Pancreas (tissue), 10 donors: ENCODE measurements around the gene SULF2. TPM values are rescaled to one million over a fixed set of nuclear protein-coding genes. Genes with fewer than 3 reads are reported as not detected.

Experiments
- ATAC-seq, 4 donors: fragments of 200-7000 bp; cut with Tn5 transposase; one replicate each; pipeline versions ENCODE4 v1.8.0 to v1.9.1; 2020; ENCODE audit warnings: mild to moderate bottlenecking in 4 of 4, moderate library complexity in 4 of 4
- DNase-seq, 6 donors: peaks; one replicate each; pipeline ENCODE4 v3.0.0-alpha.2; 2020
- FAIRE-seq: peaks from 2 replicates; lab custom pipeline; 2012; peaks lifted over from hg19 to GRCh38; lab: Jason Lieb, UNC
- H3K27ac ChIP-seq, 4 donors: fragments of 200-600 bp; sonication (generic); 1 replicate in 3 of 4; 2 replicates in 1 of 4; pipeline versions ENCODE4 v1.5.0 to v1.8.0; 2020
- H3K27me3 ChIP-seq, 4 donors: fragments of 200-600 bp; one replicate each; pipeline ENCODE4 v1.8.0; 2021
- H3K36me3 ChIP-seq, 3 donors: fragments of 200-600 bp; sonication (generic) in 1 of 3; one replicate each; pipeline versions ENCODE4 v1.5.0 to v1.8.0; 2020 to 2021
- H3K4me1 ChIP-seq, 3 donors: fragments of 200-600 bp; one replicate each; pipeline ENCODE4 v1.8.0; 2021
- H3K4me3 ChIP-seq, 4 donors: fragments of 200-600 bp; sonication (generic) in 2 of 4; one replicate each; pipeline versions ENCODE4 v1.5.0 to v1.8.0; 2020 to 2021
- H3K9me3 ChIP-seq, 4 donors: fragments of 200-600 bp; one replicate each; pipeline ENCODE4 v1.8.0; 2021
- CTCF ChIP-seq, 4 donors: fragments of 200-600 bp; sonication (generic) in 3 of 4; IDR thresholded peaks; one replicate each; pipeline versions ENCODE4 v1.5.0 to v1.8.0; 2021; ENCODE audit warnings: antibody characterized with exemption in 4 of 4
- WGBS, 2 donors: extraction: QIAGEN DNeasy Blood & Tissue Kit; methylation state at CpG; one replicate each; pipeline ENCODE4 v1.1.7; 2013; 5-methylcytosine and 5-hydroxymethylcytosine counted together
- intact Hi-C, 3 donors: fragments of 100-400 bp; cut with DNase I; formaldehyde crosslinking; loops; one replicate each; pipeline versions ENCODE4 v1.11.1 to v1.14.2; 2022
- polyA plus RNA-seq, 2 donors: library from polyadenylated mRNA; stranded (reverse); fragments of 200-250 nt; gene quantifications; one replicate each; pipeline ENCODE4 v1.2.3, GENCODE V29; 2013
- total RNA-seq, 6 donors: library from RNA; stranded (reverse); fragmentation: NEBNext Ultra II Directional in 4 of 6; extraction: Animal tissue kit (Norgen Biotek cat#: 25700) in 4 of 6; gene quantifications; one replicate each; pipeline versions ENCODE4 v1.2.1 to v1.2.4, GENCODE V29; 2021 to 2023
- donor health status: healthy with polysubstance abuse.
- donor health status: DM: no; HTN: no; CAD: no; lungs with moderate emphysema.
- donor health status: DM: no; HTN: no; CAD: no.
- donor health status: control.
- donor health status: control.
- donor health status: Bipolar disorder and iron deficiency.
- donor health status: DM: yes; HTN: yes; CAD: no.
- donor health status: DM: no; HTN: no; CAD: no.
- donor health status: DM: no; HTN: no; CAD: no.
- donor health status: DM: yes; HTN: yes; CAD: no.

The SULF2 gene
- total and polyA plus RNA-seq, 8 donors, result 4.5 to 41.7 (median 9.2) TPM

GRCh38 chr20:47673671-47673955, 111.7 kb downstream of the SULF2 start:
- FAIRE-seq, result no peak
- no peak for ATAC-seq

GRCh38 chr20:47672886-47673670, 112.2 kb downstream of the SULF2 start:
- intact Hi-C loops, result loop anchor here in 1 of 3 donors (10.0 kb wide), 1 partner anchor 952 kb away; no protein-coding TSS in a partner anchor
- TF ChIP-seq CTCF (IDR thresholded peaks at IDR 0.05), result no peak
- Histone ChIP-seq H3K4me1 (no peaks in the 10 kb centered on the region), H3K27me3 (no peaks in the 10 kb centered on the region), H3K4me3 (no peak overlapping the region), H3K36me3 (no peaks in the 10 kb centered on the region), H3K9me3 (no peaks in the 10 kb centered on the region), H3K27ac (no peak overlapping the region)
- ATAC-seq (no peak), DNase-seq (no peak), FAIRE-seq (no peak)
- 80 to 86% methylated on average over 16 of the region's 16 CpGs for WGBS, 2 donors

More at GRCh38 chr20:47673671-47673955, 111.7 kb downstream of the SULF2 start:
- Histone ChIP-seq H3K27ac (no peak overlapping the region), H3K4me1 (no peaks in the 10 kb centered on the region), H3K9me3 (no peaks in the 10 kb centered on the region), H3K27me3 (no peaks in the 10 kb centered on the region), H3K4me3 (no peak overlapping the region), H3K36me3 (no peaks in the 10 kb centered on the region)
- no peak for TF ChIP-seq CTCF (IDR thresholded peaks at IDR 0.05)
- no peak for DNase-seq
- 74 to 85% methylated on average over 6 of the region's 6 CpGs for WGBS, 2 donors
- intact Hi-C loops, result loop anchor here in 1 of 3 donors (10.0 kb wide), 1 partner anchor 951 kb away; no protein-coding TSS in a partner anchor

GRCh38 chr20:47672166-47672565, 113.1 kb downstream of the SULF2 start:
- no peak overlapping the region for H3K4me3 ChIP-seq
- H3K4me1 ChIP-seq, result no peaks in the 10 kb centered on the region
- no peak for TF ChIP-seq CTCF (IDR thresholded peaks at IDR 0.05)
- H3K27me3 ChIP-seq, result no peaks in the 10 kb centered on the region
- no peak overlapping the region for H3K27ac ChIP-seq
- DNase-seq, result no peak
- FAIRE-seq, result no peak
- H3K36me3 ChIP-seq, result no peaks in the 10 kb centered on the region
- no peaks in the 10 kb centered on the region for H3K9me3 ChIP-seq
- WGBS, 2 donors, result 75 to 79% methylated on average over 15 of the region's 15 CpGs
- no peak for ATAC-seq
- intact Hi-C loops, result loop anchor here in 1 of 3 donors (10.0 kb wide), 1 partner anchor 953 kb away; no protein-coding TSS in a partner anchor

GRCh38 chr20:47670913-47671312, 114.4 kb downstream of the SULF2 start:
- whole genome bisulfite sequencing, 2 donors, result 80 to 85% methylated on average over 10 of the region's 10 CpGs
- no peak for DNase-seq
- H3K9me3 ChIP-seq, result no peaks in the 10 kb centered on the region
- H3K4me3 ChIP-seq, result no peak overlapping the region
- no peaks in the 10 kb centered on the region for H3K27me3 ChIP-seq
- intact Hi-C loops, result loop anchor here in 1 of 3 donors (10.0 kb wide), 1 partner anchor 954 kb away; no protein-coding TSS in a partner anchor
- no peak for ATAC-seq
- TF ChIP-seq CTCF (IDR thresholded peaks at IDR 0.05), result no peak
- H3K36me3 ChIP-seq, result no peaks in the 10 kb centered on the region
- no peak overlapping the region for H3K27ac ChIP-seq
- no peaks in the 10 kb centered on the region for H3K4me1 ChIP-seq
- no peak for FAIRE-seq
